AG09309 (cell line): Measurements from ENCODE around the gene RFK.
A peak's percentile ranks its signal among the peaks of the same experiment; 100 is the strongest.

Source experiments
- DNase-seq: peaks from one replicate; pipeline ENCODE4 v3.0.0-alpha.2; 2010; ENCODE audit warnings: low read depth
- H3K4me3 ChIP-seq: 2 replicates; pipeline ENCODE4 v1.5.1; 2011; ENCODE audit warnings: mild to moderate bottlenecking, low read depth, low read length, moderate library complexity; ENCODE audit not compliant: control insufficient read depth
- TF ChIP-seq, protein P1 (sequence below): IDR thresholded peaks from 2 replicates; pipeline ENCODE4 v1.5.1; 2011; ENCODE audit warnings: mild to moderate bottlenecking, low read depth, low read length, inconsistent platforms; ENCODE audit not compliant: insufficient read depth, control insufficient read depth; ENCODE audit errors: missing control alignments

The RFK gene

DNA sequence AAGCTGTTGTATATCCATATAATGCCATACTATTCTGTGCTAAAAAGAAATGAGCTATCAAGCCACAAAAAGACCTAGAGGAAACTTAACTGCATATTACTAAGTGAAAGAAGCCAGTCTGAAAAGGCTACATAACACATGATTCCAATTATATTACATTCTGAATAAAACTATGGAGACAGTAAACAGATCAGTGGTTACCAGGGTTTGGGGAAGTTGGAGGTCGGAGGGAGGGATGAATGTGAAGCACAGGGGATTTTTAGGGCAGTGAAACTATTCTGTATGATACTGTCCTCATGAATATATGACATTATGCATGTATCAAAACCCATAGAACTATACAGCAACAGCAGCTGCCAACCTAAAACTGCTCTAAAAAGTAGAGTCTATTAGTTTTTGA is 5.6 kb upstream of the RFK start:
- TF ChIP-seq, protein P1, sequence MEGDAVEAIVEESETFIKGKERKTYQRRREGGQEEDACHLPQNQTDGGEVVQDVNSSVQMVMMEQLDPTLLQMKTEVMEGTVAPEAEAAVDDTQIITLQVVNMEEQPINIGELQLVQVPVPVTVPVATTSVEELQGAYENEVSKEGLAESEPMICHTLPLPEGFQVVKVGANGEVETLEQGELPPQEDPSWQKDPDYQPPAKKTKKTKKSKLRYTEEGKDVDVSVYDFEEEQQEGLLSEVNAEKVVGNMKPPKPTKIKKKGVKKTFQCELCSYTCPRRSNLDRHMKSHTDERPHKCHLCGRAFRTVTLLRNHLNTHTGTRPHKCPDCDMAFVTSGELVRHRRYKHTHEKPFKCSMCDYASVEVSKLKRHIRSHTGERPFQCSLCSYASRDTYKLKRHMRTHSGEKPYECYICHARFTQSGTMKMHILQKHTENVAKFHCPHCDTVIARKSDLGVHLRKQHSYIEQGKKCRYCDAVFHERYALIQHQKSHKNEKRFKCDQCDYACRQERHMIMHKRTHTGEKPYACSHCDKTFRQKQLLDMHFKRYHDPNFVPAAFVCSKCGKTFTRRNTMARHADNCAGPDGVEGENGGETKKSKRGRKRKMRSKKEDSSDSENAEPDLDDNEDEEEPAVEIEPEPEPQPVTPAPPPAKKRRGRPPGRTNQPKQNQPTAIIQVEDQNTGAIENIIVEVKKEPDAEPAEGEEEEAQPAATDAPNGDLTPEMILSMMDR: no peak
- H3K4me3 ChIP-seq: no peak overlapping the region
- DNase-seq: no peak

DNA sequence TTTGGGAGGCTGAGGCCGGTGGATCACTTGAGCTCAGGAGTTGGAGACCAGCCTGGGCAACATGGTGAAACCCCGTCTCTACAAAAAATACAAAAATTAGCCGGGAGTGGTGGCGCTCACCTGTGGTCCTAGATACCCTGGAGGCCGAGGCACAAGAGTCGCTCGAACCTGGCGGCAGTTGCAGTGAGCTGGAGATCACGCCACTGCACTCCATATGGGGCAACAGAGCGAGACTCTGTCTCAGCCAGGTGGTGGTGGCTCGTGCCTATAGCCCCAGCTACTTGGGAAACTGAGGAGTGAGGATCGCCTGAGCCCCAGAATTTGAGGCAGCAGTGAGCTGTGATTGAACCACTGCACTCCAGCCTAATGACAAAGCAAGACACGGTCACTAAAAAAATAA is 2.4 kb upstream of the RFK start:
- H3K4me3 ChIP-seq: no peak overlapping the region
- DNase-seq: no peak
- TF ChIP-seq, protein P1: no peak

DNA sequence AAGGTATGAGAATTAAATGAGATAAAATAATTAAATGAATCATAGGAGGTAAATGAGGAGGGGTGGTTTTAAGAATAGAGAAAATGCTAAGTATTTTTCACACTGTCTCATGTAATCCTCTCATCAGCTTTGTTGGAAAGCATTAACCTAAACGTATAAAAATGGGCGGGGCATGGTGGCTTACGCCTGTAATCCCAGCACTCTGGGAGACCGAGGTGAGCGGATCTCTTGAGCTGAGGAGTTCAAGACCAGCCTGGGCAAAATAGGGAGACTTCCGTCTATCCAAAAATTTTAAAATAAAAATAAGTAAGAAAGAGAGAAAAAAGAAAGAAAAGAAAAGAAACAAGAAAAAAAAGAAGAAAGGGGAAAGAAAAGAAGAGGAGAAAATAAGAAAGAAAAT is 1.9 kb upstream of the RFK start:
- TF ChIP-seq, protein P1: no peak
- no peak for DNase-seq
- no peak overlapping the region for H3K4me3 ChIP-seq

DNA sequence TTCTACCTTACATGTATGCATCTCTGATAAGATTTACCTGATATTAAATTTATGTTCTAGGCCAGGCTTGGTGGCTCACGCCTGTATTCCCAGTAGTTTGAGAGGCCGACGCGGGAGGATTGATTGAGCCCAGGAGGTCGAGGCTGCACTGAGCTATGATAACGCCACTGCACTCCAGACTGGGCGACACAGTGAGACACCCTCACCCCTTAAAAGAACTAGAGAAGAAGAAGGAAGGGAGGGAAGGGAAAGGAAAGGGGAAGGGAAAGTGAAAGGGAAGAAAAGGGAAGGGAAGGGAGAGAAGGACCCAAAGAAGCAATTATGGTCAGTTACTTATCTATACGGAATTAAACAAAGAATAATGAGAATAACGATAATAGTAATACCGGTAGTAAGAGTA is 1.2 kb upstream of the RFK start:
- TF ChIP-seq, protein P1: no peak
- DNase-seq: no peak
- no peak overlapping the region for H3K4me3 ChIP-seq

DNA sequence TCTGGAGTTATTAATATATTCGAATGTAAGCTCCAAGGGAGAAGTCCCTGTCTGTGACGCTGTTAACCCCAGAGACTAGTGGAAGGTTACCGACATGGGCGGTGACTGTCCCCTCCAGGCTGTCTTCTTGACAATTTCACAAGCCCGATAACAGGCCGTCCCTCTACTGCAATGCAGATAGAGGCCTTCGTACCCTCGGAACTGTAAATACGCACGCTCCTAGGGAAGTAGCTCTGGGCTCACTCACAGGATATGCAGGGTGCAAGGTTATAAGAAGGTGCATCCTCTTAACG is 680 bp upstream of the RFK start:
- DNase-seq: no peak
- H3K4me3 ChIP-seq: peak overlapping the region; percentile 76
- TF ChIP-seq, protein P1: peak; percentile 1

DNA sequence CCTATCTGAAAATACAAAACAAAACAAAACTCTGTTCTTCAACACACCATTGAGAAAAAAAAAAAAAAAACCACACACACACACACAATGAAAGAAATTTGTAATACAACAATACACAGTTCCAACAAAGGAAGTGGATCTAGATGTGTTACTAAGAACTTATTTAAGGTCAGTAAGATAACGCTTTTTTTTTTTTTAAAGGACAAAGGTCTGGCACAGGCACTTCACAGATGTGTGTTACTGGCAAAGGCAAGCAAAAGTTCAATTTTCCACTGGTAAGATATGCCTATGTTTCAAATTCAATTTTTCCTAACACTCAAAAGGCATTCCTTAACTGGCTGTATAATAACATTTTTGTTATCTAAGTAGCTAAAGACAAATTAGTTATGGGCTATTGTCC is 3.6 kb downstream of the RFK start:
- H3K4me3 ChIP-seq: no peak overlapping the region
- TF ChIP-seq, protein P1: no peak
- DNase-seq: no peak

DNA sequence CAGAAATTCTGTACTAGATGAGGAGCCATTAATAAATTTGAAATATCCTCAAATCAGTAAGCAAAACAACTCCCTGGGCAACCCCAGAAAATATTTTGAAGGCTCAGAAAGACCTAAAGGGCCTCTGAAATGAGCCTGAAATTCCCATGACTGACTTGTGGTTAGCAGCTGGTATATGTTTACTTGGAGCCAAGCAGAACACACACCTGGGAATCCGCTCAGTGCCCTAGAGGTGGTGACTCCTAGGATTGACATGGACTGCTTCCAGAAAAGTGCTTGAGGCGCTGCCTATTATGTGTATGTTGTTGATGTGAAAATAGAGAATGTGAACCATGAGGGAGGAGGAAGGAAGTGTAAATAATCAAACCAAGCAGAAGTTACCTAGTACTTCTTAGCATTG is 14.7 kb downstream of the RFK start:
- DNase-seq: no peak
- no peak overlapping the region for H3K4me3 ChIP-seq
- TF ChIP-seq, protein P1: no peak
